HG03103 (cell line): ENCODE data around the gene HOXD10.

ENCODE experiments used
- ATAC-seq: cut with Tn5 transposase; IDR thresholded peaks from one replicate; pipeline ENCODE4 v1.9.1; 2021; ENCODE audit warnings: low read depth; ENCODE audit not compliant: unreplicated experiment

Gene HOXD10

GRCh38 chr2:176160986-176161824 is 44.6 kb downstream of the HOXD10 start:
- ATAC-seq = no peak

GRCh38 chr2:176161825-176162626 is 45.4 kb downstream of the HOXD10 start:
- no peak for ATAC-seq

GRCh38 chr2:176162911-176163671 is 46.5 kb downstream of the HOXD10 start:
- no peak for ATAC-seq

GRCh38 chr2:176163672-176164056 is 47.1 kb downstream of the HOXD10 start:
- ATAC-seq = no peak

- no peak for ATAC-seq
These were observed 47.6 kb downstream of the HOXD10 start for GRCh38 chr2:176164201-176164600.

GRCh38 chr2:176164611-176165369 is 48.2 kb downstream of the HOXD10 start:
- no peak for ATAC-seq

GRCh38 chr2:176165370-176166050 is 48.9 kb downstream of the HOXD10 start:
- no peak for ATAC-seq

GRCh38 chr2:176166272-176166671 is 49.7 kb downstream of the HOXD10 start:
- ATAC-seq = no peak

- ATAC-seq = no peak
These were observed 50.8 kb downstream of the HOXD10 start for GRCh38 chr2:176167398-176167797.

- ATAC-seq = no peak
These were observed 52.6 kb downstream of the HOXD10 start for GRCh38 chr2:176169181-176169580.
